ENCODE results near the gene SORT1.
"Not testable (repeated sequence)": the region's sequence is repeated elsewhere in the genome, so short reads cannot be mapped to it uniquely, and the experiment has no call there.

Gene SORT1

GRCh38 chr1:109397581-109398342 is at the start of gene SORT1:
Gene SORT1 (minus strand): TSS chr1:109397918. CDS start chr1:109397892, 26 bp downstream.
- Histone ChIP-seq H3K9ac (ENCODE audit: insufficient read length) (peak within 1 kb of the TSS; percentile 50), H3K36me3 (ENCODE audit: insufficient read depth, low read length) (peaks cover 9% of the 10 kb centered on the region), H3K9me3 (ENCODE audit: low read depth, low read length) (no peaks in the 10 kb centered on the region), H3K27ac (no peak within 1 kb of the TSS), H3K4me3 (peak within 1 kb of the TSS; percentile 76)
- peak; percentile 24 for DNase-seq (ENCODE audit: low read depth, low spot score)
- TF ChIP-seq POLR2AphosphoS5 (IDR thresholded peaks at IDR 0.05; ENCODE audit: borderline replicate concordance, low read depth, low read length) (no peak), EZH2 (IDR thresholded peaks at IDR 0.05) (no peak), FOXP2 (optimal IDR thresholded peaks at IDR 0.05; ENCODE audit: control extremely low read depth, extremely low read length, insufficient read depth) (no peak)

DNA sequence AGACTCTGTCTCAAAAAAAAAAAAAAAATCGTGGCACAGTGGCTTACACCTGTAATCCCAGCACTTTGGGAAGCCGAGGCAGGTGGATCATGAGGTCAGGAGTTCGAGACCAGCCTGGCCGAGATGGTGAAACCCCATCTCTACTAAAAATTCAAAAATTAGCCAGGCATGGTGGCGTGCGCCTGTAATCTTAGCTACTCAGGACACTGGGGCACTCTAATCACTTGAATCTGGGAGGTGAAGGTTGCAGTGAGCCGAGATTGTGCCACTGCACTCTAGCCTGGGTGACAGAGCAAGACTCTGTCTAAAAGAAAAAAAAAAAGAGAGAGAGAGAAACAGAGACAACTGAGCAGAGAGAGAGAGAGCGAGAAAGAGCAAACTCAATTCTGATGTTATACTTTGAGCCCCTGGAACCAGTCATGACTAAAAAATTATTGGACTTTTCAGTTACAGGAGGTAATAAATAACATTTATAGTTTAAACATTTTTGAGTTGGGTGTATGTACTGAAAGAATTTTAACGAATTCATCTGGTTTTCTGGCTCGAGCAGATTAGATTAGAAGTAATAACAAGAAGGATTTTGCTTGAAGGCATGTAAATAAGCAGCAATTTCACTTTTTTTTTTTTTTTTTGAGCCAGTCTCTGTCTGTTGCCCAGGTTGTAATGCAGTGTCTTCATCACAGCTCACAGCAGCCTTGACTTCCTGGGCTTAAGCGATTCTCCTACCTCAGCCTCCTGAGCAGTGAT is 48.4 kb upstream of the SORT1 start:
- H3K9me3 ChIP-seq (ENCODE audit: low read depth, low read length); H3K27ac ChIP-seq; H3K36me3 ChIP-seq (ENCODE audit: insufficient read depth, low read length); H3K9ac ChIP-seq (ENCODE audit: insufficient read length); DNase-seq (ENCODE audit: low read depth, low spot score): not testable (repeated sequence)
- 0 out of 2 replicates have a peak overlapping the region, but pooled peaks have one; percentile 28 for H3K4me3 ChIP-seq

DNA sequence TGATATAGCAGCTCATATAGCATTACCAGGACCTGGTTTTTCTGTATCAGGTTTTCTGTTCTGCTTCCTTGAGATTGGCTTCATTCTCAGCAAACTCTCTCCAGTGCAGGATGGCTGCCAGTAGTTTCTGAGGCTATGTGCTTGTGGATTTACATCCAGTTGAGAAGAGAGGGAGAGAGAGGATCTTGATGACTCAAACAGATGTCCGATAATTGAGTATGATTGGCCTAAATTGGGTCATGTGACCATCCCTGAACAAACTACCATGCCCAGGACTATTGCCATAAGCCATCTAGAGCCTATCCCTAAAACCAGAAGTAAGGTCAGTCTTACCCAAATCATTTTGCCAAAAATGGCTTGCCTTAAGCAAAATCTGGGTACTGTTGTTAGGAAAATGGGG is 46.6 kb upstream of the SORT1 start:
- no peak for DNase-seq (ENCODE audit: low read depth, low spot score)
- H3K27ac ChIP-seq = no peak overlapping the region
- no peaks in the 10 kb centered on the region for H3K36me3 ChIP-seq (ENCODE audit: insufficient read depth, low read length)
- TF ChIP-seq FOXP2 (optimal IDR thresholded peaks at IDR 0.05; ENCODE audit: control extremely low read depth, extremely low read length, insufficient read depth) = no peak
- TF ChIP-seq EZH2 (IDR thresholded peaks at IDR 0.05) = no peak
- no peak for TF ChIP-seq POLR2AphosphoS5 (IDR thresholded peaks at IDR 0.05; ENCODE audit: borderline replicate concordance, low read depth, low read length)
- H3K9me3 ChIP-seq (ENCODE audit: low read depth, low read length) = no peaks in the 10 kb centered on the region
- no peak overlapping the region for H3K4me3 ChIP-seq
- no peak overlapping the region for H3K9ac ChIP-seq (ENCODE audit: insufficient read length)

DNA sequence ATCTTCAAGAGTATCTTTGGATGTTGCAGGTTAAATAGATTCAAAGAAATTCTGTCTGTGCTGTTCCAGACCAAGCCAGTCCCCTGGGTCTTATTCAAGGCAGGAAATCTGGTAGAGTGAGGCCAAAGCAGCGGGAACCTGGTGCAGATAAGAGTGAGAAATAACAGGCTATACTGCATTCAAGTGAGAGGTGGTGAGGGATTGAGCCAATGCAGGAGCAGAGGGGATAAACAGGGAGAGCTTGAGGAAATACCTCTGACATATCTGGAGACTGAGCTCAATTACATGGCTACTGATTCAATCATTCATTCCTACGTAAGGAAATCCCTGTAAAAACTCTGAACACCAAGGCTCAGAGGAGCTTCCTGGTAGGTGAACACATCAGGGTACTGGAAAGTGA is 45.8 kb upstream of the SORT1 start:
- DNase-seq (ENCODE audit: low read depth, low spot score) = no peak
- Histone ChIP-seq H3K27ac (no peak overlapping the region), H3K9me3 (ENCODE audit: low read depth, low read length) (no peaks in the 10 kb centered on the region), H3K9ac (ENCODE audit: insufficient read length) (no peak overlapping the region), H3K36me3 (ENCODE audit: insufficient read depth, low read length) (no peaks in the 10 kb centered on the region), H3K4me3 (no peak overlapping the region)
- TF ChIP-seq POLR2AphosphoS5 (IDR thresholded peaks at IDR 0.05; ENCODE audit: borderline replicate concordance, low read depth, low read length) (no peak), EZH2 (IDR thresholded peaks at IDR 0.05) (no peak), FOXP2 (optimal IDR thresholded peaks at IDR 0.05; ENCODE audit: control extremely low read depth, extremely low read length, insufficient read depth) (no peak)

GRCh38 chr1:109441069-109441468 is 43.4 kb upstream of the SORT1 start:
- no peaks in the 10 kb centered on the region for H3K9me3 ChIP-seq (ENCODE audit: low read depth, low read length)
- TF ChIP-seq POLR2AphosphoS5 (IDR thresholded peaks at IDR 0.05; ENCODE audit: borderline replicate concordance, low read depth, low read length) = no peak
- no peak for TF ChIP-seq FOXP2 (optimal IDR thresholded peaks at IDR 0.05; ENCODE audit: control extremely low read depth, extremely low read length, insufficient read depth)
- TF ChIP-seq EZH2 (IDR thresholded peaks at IDR 0.05) = no peak
- H3K36me3 ChIP-seq (ENCODE audit: insufficient read depth, low read length) = no peaks in the 10 kb centered on the region
- no peak overlapping the region for H3K27ac ChIP-seq
- DNase-seq (ENCODE audit: low read depth, low spot score) = no peak
- H3K9ac ChIP-seq (ENCODE audit: insufficient read length) = no peak overlapping the region
- H3K4me3 ChIP-seq = no peak overlapping the region

DNA sequence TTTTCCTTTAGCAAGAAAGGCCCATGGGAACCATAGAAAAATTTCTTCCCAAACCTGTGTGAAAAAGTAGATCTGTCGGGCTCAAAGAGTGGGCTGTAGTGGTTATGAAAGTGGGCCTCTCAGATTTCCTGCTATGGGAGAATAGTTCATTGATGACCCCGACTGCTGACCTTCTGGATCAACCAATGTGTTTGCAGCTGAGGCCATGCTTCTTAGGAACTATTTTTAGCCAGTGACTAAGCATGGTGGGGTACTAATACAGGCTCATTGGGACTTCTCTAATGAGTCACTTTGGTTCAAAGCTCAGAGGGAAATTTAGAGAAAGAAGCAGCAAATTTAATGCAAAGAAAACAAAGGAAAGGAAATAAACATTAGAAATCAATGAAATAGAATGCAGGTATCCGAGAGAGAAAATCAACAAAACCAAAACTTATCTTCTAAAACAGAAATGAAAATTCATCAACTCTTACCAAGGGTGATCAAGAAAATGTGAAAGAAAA is 41.1 kb upstream of the SORT1 start:
- H3K9me3 ChIP-seq (ENCODE audit: low read depth, low read length) = no peaks in the 10 kb centered on the region
- H3K9ac ChIP-seq (ENCODE audit: insufficient read length) = no peak overlapping the region
- TF ChIP-seq FOXP2 (optimal IDR thresholded peaks at IDR 0.05; ENCODE audit: control extremely low read depth, extremely low read length, insufficient read depth) = no peak
- TF ChIP-seq POLR2AphosphoS5 (IDR thresholded peaks at IDR 0.05; ENCODE audit: borderline replicate concordance, low read depth, low read length) = no peak
- TF ChIP-seq EZH2 (IDR thresholded peaks at IDR 0.05) = no peak
- H3K36me3 ChIP-seq (ENCODE audit: insufficient read depth, low read length) = no peaks in the 10 kb centered on the region
- no peak overlapping the region for H3K27ac ChIP-seq
- no peak for DNase-seq (ENCODE audit: low read depth, low spot score)
- no peak overlapping the region for H3K4me3 ChIP-seq

- Histone ChIP-seq H3K36me3 (ENCODE audit: insufficient read depth, low read length) (no peaks in the 10 kb centered on the region), H3K4me3 (no peak overlapping the region), H3K27ac (no peak overlapping the region), H3K9ac (ENCODE audit: insufficient read length) (no peak overlapping the region), H3K9me3 (ENCODE audit: low read depth, low read length) (no peaks in the 10 kb centered on the region)
- TF ChIP-seq FOXP2 (optimal IDR thresholded peaks at IDR 0.05; ENCODE audit: control extremely low read depth, extremely low read length, insufficient read depth) (no peak), EZH2 (IDR thresholded peaks at IDR 0.05) (no peak), POLR2AphosphoS5 (IDR thresholded peaks at IDR 0.05; ENCODE audit: borderline replicate concordance, low read depth, low read length) (no peak)
- no peak for DNase-seq (ENCODE audit: low read depth, low spot score)
Measured at GRCh38 chr1:109434484-109434883, 36.8 kb upstream of the SORT1 start.

GRCh38 chr1:109433322-109433721 is 35.6 kb upstream of the SORT1 start:
- H3K4me3 ChIP-seq = no peak overlapping the region
- no peaks in the 10 kb centered on the region for H3K9me3 ChIP-seq (ENCODE audit: low read depth, low read length)
- no peak overlapping the region for H3K9ac ChIP-seq (ENCODE audit: insufficient read length)
- no peaks in the 10 kb centered on the region for H3K36me3 ChIP-seq (ENCODE audit: insufficient read depth, low read length)
- no peak overlapping the region for H3K27ac ChIP-seq
- TF ChIP-seq FOXP2 (optimal IDR thresholded peaks at IDR 0.05; ENCODE audit: control extremely low read depth, extremely low read length, insufficient read depth) (no peak), POLR2AphosphoS5 (IDR thresholded peaks at IDR 0.05; ENCODE audit: borderline replicate concordance, low read depth, low read length) (no peak), EZH2 (IDR thresholded peaks at IDR 0.05) (no peak)
- DNase-seq (ENCODE audit: low read depth, low spot score) = no peak
